ENCODE data around the gene TMEM171.

- no peak for TF ChIP-seq POLR2A (IDR thresholded peaks at IDR 0.05)
- no peak for TF ChIP-seq CTCF (IDR thresholded peaks at IDR 0.05)
- TF ChIP-seq POLR2AphosphoS5 (IDR thresholded peaks at IDR 0.05) = no peak
- TF ChIP-seq EP300 (IDR thresholded peaks at IDR 0.05) = no peak
Observed at GRCh38 chr5:73140801-73141200, 20.4 kb downstream of the TMEM171 start.

Data from sigmoid colon (tissue), 4 donors.